Loucy (cell line): Measurements from ENCODE around the gene EDIL3.

Source experiments
- CTCF ChIP-seq: fragments of 200-600 bp; sonication (generic); conservative IDR thresholded peaks from 2 replicates; pipeline ENCODE4 v1.5.1; 2014; ENCODE audit warnings: mild to moderate bottlenecking, antibody characterized with exemption, low read length
- EZH2phosphoT487 ChIP-seq: fragments of 200-600 bp; IDR thresholded peaks from 2 replicates; pipeline ENCODE4 v1.6.1; 2018; ENCODE audit warnings: antibody characterized with exemption, mild to moderate bottlenecking, moderate library complexity, borderline replicate concordance

GRCh38 chr5:84382363-84383295 is 2.1 kb downstream of the EDIL3 start:
- TF ChIP-seq CTCF (no peak), EZH2phosphoT487 (no peak)
